B cell (primary cell): Measurements from ENCODE around the gene HSDL2. TPM values are rescaled to one million over a fixed set of nuclear protein-coding genes. Genes with fewer than 3 reads are reported as not detected.
"Not testable (repeated sequence)": the region's sequence is repeated elsewhere in the genome, so short reads cannot be mapped to it uniquely, and the experiment has no call there.

ENCODE experiments used
- ATAC-seq: fragments of 200-7000 bp; cut with Tn5 transposase; one replicate; pipeline ENCODE4 v1.10.0; 2021; ENCODE audit warnings: low read depth, mild to moderate bottlenecking, moderate number of reproducible peaks, moderate library complexity
- CTCF ChIA-PET: fragments of 350-600 bp; sonication (Branson Sonifier 250); formaldehyde crosslinking; loops from one replicate; lab custom pipeline; 2021; ENCODE audit warnings: antibody characterized with exemption, inconsistent platforms; lab: Charles Lee
- POLR2A ChIA-PET: fragments of 350-600 bp; sonication (Branson Sonifier 250); formaldehyde crosslinking; loops from one replicate; lab custom pipeline; 2021; ENCODE audit warnings: antibody characterized with exemption; lab: Charles Lee
- DNase-seq: peaks from one replicate; pipeline ENCODE4 v3.0.0; 2013
- H2AFZ ChIP-seq: 2 replicates; pipeline ENCODE4 v1.6.1; 2012; ENCODE audit warnings: mild to moderate bottlenecking, low read depth, low read length; ENCODE audit not compliant: insufficient read depth, poor library complexity, severe bottlenecking
- H3K27ac ChIP-seq, 2 donors: 1 replicate in 1 of 2; 2 replicates in 1 of 2; pipeline ENCODE4 v1.5.1; 2012 to 2013; ENCODE audit warnings: low read length in 2 of 2, mild to moderate bottlenecking in 2 of 2, moderate library complexity in 1 of 2
- H3K27me3 ChIP-seq, 4 experiments: fragments of 200-600 bp in 1 of 4; sonication (generic) in 1 of 4; replicated peaks in 1 of 4; 1 replicate in 2 of 4; 2 replicates in 2 of 4; pipeline versions ENCODE4 v1.6.1 to v1.7.0; 2013 to 2016; ENCODE audit warnings: low read length in 3 of 4, mild to moderate bottlenecking in 2 of 4, mixed read lengths in 1 of 4, moderate library complexity in 1 of 4; ENCODE audit not compliant: insufficient read depth in 4 of 4, control insufficient read depth in 3 of 4; ENCODE audit errors: control extremely low read depth in 1 of 4
- H3K36me3 ChIP-seq, 2 experiments: replicated peaks in 1 of 2; 1 replicate in 1 of 2; 2 replicates in 1 of 2; pipeline versions ENCODE4 v1.6.1 to v1.7.1; 2013; ENCODE audit warnings: low read length in 1 of 2; ENCODE audit not compliant: insufficient read depth in 2 of 2, control insufficient read depth in 1 of 2; ENCODE audit errors: control extremely low read depth in 1 of 2, extremely low read depth in 1 of 2
- H3K4me1 ChIP-seq, 2 donors: fragments of 200-600 bp in 1 of 2; sonication (generic) in 1 of 2; 1 replicate in 1 of 2; 2 replicates in 1 of 2; pipeline versions ENCODE4 v1.5.1 to v1.6.1; 2013 to 2017; ENCODE audit warnings: low read length in 2 of 2; ENCODE audit not compliant: control insufficient read depth in 2 of 2, insufficient read depth in 2 of 2
- H3K4me2 ChIP-seq: replicated peaks from 2 replicates; pipeline ENCODE3; 2012; ENCODE audit warnings: mild to moderate bottlenecking, low read depth, low read length; ENCODE audit not compliant: poor library complexity, severe bottlenecking
- H3K4me3 ChIP-seq, 5 experiments: fragments of 200-600 bp in 1 of 5; sonication (generic) in 1 of 5; 1 replicate in 3 of 5; 2 replicates in 2 of 5; pipeline versions ENCODE4 v1.5.1 to v1.7.0; 2011 to 2016; ENCODE audit warnings: low read length in 4 of 5, mild to moderate bottlenecking in 4 of 5, low read depth in 2 of 5, control low read depth in 1 of 5, moderate library complexity in 1 of 5; ENCODE audit not compliant: insufficient read depth in 1 of 5; ENCODE audit errors: control extremely low read depth in 1 of 5, extremely low read depth in 1 of 5
- H3K79me2 ChIP-seq: fragments of 200-600 bp; sonication (generic); one replicate; pipeline ENCODE4 v1.6.0; 2016; ENCODE audit warnings: low read length; ENCODE audit not compliant: control insufficient read depth, insufficient read depth
- H3K9ac ChIP-seq: fragments of 200-600 bp; sonication (generic); 2 replicates; pipeline ENCODE4 v1.6.1; 2017; ENCODE audit warnings: mild to moderate bottlenecking, low read length, moderate library complexity
- H3K9me3 ChIP-seq, 3 donors: one replicate each; pipeline versions ENCODE4 v1.6.1 to v1.7.1; 2013; ENCODE audit warnings: low read length in 2 of 3; ENCODE audit not compliant: control insufficient read depth in 2 of 3, insufficient read depth in 1 of 3; ENCODE audit errors: control extremely low read depth in 1 of 3
- H4K20me1 ChIP-seq: 2 replicates; pipeline ENCODE4 v1.6.0; 2012; ENCODE audit warnings: mild to moderate bottlenecking, low read length; ENCODE audit not compliant: insufficient read depth, control insufficient read depth, poor library complexity, severe bottlenecking
- H3K27ac Mint-ChIP-seq: one replicate; pipeline ENCODE4 v1.8.0; 2021; ENCODE audit warnings: mixed read lengths
- H3K27me3 Mint-ChIP-seq: one replicate; pipeline ENCODE4 v1.8.0; 2021; ENCODE audit warnings: mixed read lengths
- H3K4me1 Mint-ChIP-seq: one replicate; pipeline ENCODE4 v1.8.0; 2021; ENCODE audit warnings: mixed read lengths
- H3K4me3 Mint-ChIP-seq: one replicate; pipeline ENCODE4 v1.8.0; 2021; ENCODE audit warnings: mixed read lengths
- H3K9me3 Mint-ChIP-seq: one replicate; pipeline ENCODE4 v1.8.0; 2022; ENCODE audit warnings: mixed read lengths; ENCODE audit not compliant: insufficient read depth
- WGBS: methylation state at CpG from one replicate; pipeline ENCODE4 v1.1.5; 2013; ENCODE audit warnings: missing lambda C conversion rate; ENCODE audit not compliant: insufficient coverage; 5-methylcytosine and 5-hydroxymethylcytosine counted together
- intact Hi-C: fragments of 100-400 bp; cut with micrococcal nuclease; formaldehyde crosslinking; loops from one replicate; pipeline ENCODE4 v1.10.0; 2022
- polyA plus RNA-seq: library from polyadenylated mRNA; depleted of rRNA; stranded (reverse); fragments of >200 nt; gene quantifications from 2 replicates; pipeline ENCODE4 v1.2.3, GENCODE V29; 2012
- total RNA-seq, 2 donors: library from RNA; stranded (reverse); fragments of 120-200 nt in 1 of 2; gene quantifications; 1 replicate in 1 of 2; 2 replicates in 1 of 2; pipeline versions ENCODE4 v1.2.3 to v1.2.4, GENCODE V29; 2013 to 2022

Gene HSDL2
- total and polyA plus RNA-seq, 2 donors (not counting 1 experiment from before 2014, with no cell fraction given), result 5.8 to 11.7 TPM

GRCh38 chr9:112391936-112392560 is 12.1 kb downstream of the HSDL2 start:
- not testable (repeated sequence) for H3K4me3 Mint-ChIP-seq

DNA sequence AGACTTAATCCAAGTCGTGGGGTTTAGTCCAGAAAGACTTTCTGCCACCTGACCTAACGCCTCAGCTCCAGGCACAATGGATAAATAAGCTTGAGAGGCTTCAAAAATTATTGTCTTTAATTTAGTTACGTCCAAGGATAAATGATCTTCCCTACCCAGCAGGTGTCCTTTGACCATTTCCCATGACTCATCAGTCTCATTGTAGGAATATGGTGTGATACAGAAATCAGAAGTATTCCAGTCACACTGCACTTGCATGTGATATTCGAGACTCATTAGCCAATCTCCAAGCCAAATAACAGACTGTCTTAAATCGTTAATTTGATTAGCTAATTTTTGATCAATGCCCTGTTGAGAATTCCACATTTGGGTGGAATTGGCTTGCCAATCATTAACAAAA is 13.2 kb downstream of the HSDL2 start:
- H3K4me3 Mint-ChIP-seq, H3K27ac Mint-ChIP-seq, H3K9me3 Mint-ChIP-seq, H3K36me3 ChIP-seq, H3K4me3 ChIP-seq, H3K27ac ChIP-seq, H3K79me2 ChIP-seq, H2AFZ ChIP-seq, POLR2A ChIA-PET, H3K4me1 ChIP-seq, H3K4me1 Mint-ChIP-seq, H3K9ac ChIP-seq, H3K4me2 ChIP-seq, H3K27me3 Mint-ChIP-seq, H4K20me1 ChIP-seq, H3K9me3 ChIP-seq, DNase-seq, CTCF ChIA-PET, intact Hi-C loops, ATAC-seq, H3K27me3 ChIP-seq: not testable (repeated sequence)
- no CpG with 5 or more reads among the region's 5 CpGs for WGBS

More at GRCh38 chr9:112391936-112392560, 12.1 kb downstream of the HSDL2 start:
- H3K4me1 ChIP-seq, H3K9me3 ChIP-seq, CTCF ChIA-PET, POLR2A ChIA-PET, H3K27ac ChIP-seq, H3K27me3 Mint-ChIP-seq, H3K4me3 ChIP-seq, H3K9me3 Mint-ChIP-seq, H3K79me2 ChIP-seq, H3K4me2 ChIP-seq, intact Hi-C loops, H3K27ac Mint-ChIP-seq, H4K20me1 ChIP-seq, DNase-seq, H2AFZ ChIP-seq, H3K9ac ChIP-seq, ATAC-seq, H3K36me3 ChIP-seq, H3K4me1 Mint-ChIP-seq, H3K27me3 ChIP-seq: not testable (repeated sequence)
- 90% methylated on average over 3 of the region's 4 CpGs for WGBS
